ENCODE measurements around the gene FBXO10. TPM values are rescaled to one million over a fixed set of nuclear protein-coding genes. Genes with fewer than 3 reads are reported as not detected.
A peak's percentile ranks its signal among the peaks of the same experiment; 100 is the strongest.

The FBXO10 gene
- total and polyA plus RNA-seq, 2 of the 4 experiments (the other 2 are of a cell fraction), result 6.6 to 6.7 TPM

DNA sequence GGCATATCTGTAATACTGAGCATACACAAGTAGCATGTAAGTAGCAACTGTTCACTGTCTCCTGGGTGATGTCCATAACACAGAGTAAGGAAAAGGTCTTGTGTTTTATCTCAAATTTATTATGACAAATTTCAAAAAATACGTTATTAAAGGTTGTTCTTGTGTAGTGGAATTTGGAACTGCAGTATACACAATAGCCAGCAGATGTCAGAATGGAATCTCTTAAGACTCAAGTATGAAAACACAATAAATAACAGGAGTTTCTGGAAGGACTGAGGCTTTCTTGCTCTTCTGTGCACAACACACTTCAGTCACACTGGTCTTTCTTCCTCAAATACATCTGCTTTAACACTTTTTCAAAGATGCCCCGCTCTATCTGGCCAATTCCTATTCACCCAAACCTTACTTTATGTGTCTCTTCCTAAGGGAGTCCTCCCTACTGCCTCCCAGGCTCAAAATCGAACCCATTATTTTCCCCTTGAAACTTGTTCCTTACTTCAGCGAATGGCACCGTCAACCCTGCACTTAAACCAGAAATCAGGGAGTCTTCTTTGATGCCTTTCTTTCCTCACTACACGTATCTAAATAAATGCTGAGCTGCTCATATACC is 6.5 kb upstream of the FBXO10 start:
- in situ Hi-C loops (cut with MboI; ENCODE audit: low sequenced_read_pairs), result loop anchor here (10.0 kb wide), 2 partner anchors 322 to 782 kb away; partner anchors contain the start of gene SLC25A51
- POLR2A ChIA-PET (ENCODE audit: unreplicated experiment), result no interaction called here
- dilution Hi-C loops (cut with HindIII; ENCODE audit: low sequenced_read_pairs, unreplicated experiment), result no loop called here

More for the DNA sequence above, 6.5 kb upstream of the FBXO10 start:
- no peaks in the 10 kb centered on the region for H3K9me1 ChIP-seq (ENCODE audit: insufficient read depth, low read length)
- H4K5ac ChIP-seq (ENCODE audit: low read depth, low read length), result no peak overlapping the region
- H3K18ac ChIP-seq (ENCODE audit: low read depth, low read length), result no peak overlapping the region
- DNase-seq (peak; percentile 86), ATAC-seq (ENCODE audit: low read depth) (peak; percentile 93)
- peaks cover 4% of the 10 kb centered on the region for H4K20me1 ChIP-seq (ENCODE audit: insufficient read depth, low read length)
- intact Hi-C loops (cut with micrococcal nuclease), result loop anchor here (2.0 to 5.0 kb wide), 3 partner anchors 100 to 680 kb away; no protein-coding TSS in a partner anchor
- no peak overlapping the region for H3K9ac ChIP-seq (ENCODE audit: low read depth, low read length)
- H3K4me1 ChIP-seq (ENCODE audit: control insufficient read depth, insufficient read depth, low read length), result no peaks in the 10 kb centered on the region
- no peak overlapping the region for H3K4ac ChIP-seq (ENCODE audit: low read depth, low read length)
- TF ChIP-seq RCOR1 (IDR thresholded peaks at IDR 0.05; ENCODE audit: insufficient replicate concordance, low read length) (no peak), MXI1 (IDR thresholded peaks at IDR 0.05; ENCODE audit: borderline replicate concordance, low read depth, low read length) (no peak), SMC3 (IDR thresholded peaks at IDR 0.05; ENCODE audit: low read depth, low read length) (peak; percentile 55), NFE2L2 (IDR thresholded peaks at IDR 0.05; ENCODE audit: low read depth, low read length) (no peak), BHLHE40 (IDR thresholded peaks at IDR 0.05; ENCODE audit: low read depth, low read length) (no peak), CHD1 (IDR thresholded peaks at IDR 0.05; ENCODE audit: low read depth, low read length) (no peak), RAD21 (IDR thresholded peaks at IDR 0.05; ENCODE audit: low read length) (peak; percentile 70), POLR2A (IDR thresholded peaks at IDR 0.05; ENCODE audit: low read depth, low read length) (no peak), MAFK (IDR thresholded peaks at IDR 0.05; ENCODE audit: low read depth, low read length) (no peak), RFX5 (IDR thresholded peaks at IDR 0.05; ENCODE audit: low read depth, low read length) (no peak), FOS (IDR thresholded peaks at IDR 0.05; ENCODE audit: low read depth, low read length) (no peak), CEBPB (IDR thresholded peaks at IDR 0.05; ENCODE audit: low read depth, low read length) (no peak)
- TF ChIP-seq, protein P1, sequence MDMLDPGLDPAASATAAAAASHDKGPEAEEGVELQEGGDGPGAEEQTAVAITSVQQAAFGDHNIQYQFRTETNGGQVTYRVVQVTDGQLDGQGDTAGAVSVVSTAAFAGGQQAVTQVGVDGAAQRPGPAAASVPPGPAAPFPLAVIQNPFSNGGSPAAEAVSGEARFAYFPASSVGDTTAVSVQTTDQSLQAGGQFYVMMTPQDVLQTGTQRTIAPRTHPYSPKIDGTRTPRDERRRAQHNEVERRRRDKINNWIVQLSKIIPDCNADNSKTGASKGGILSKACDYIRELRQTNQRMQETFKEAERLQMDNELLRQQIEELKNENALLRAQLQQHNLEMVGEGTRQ (IDR thresholded peaks at IDR 0.05; ENCODE audit: low read depth, low read length), result no peak
- TF ChIP-seq, protein P2, sequence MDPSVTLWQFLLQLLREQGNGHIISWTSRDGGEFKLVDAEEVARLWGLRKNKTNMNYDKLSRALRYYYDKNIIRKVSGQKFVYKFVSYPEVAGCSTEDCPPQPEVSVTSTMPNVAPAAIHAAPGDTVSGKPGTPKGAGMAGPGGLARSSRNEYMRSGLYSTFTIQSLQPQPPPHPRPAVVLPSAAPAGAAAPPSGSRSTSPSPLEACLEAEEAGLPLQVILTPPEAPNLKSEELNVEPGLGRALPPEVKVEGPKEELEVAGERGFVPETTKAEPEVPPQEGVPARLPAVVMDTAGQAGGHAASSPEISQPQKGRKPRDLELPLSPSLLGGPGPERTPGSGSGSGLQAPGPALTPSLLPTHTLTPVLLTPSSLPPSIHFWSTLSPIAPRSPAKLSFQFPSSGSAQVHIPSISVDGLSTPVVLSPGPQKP (IDR thresholded peaks at IDR 0.05; ENCODE audit: borderline replicate concordance, low read depth, low read length), result no peak
- TF ChIP-seq, protein P3, sequence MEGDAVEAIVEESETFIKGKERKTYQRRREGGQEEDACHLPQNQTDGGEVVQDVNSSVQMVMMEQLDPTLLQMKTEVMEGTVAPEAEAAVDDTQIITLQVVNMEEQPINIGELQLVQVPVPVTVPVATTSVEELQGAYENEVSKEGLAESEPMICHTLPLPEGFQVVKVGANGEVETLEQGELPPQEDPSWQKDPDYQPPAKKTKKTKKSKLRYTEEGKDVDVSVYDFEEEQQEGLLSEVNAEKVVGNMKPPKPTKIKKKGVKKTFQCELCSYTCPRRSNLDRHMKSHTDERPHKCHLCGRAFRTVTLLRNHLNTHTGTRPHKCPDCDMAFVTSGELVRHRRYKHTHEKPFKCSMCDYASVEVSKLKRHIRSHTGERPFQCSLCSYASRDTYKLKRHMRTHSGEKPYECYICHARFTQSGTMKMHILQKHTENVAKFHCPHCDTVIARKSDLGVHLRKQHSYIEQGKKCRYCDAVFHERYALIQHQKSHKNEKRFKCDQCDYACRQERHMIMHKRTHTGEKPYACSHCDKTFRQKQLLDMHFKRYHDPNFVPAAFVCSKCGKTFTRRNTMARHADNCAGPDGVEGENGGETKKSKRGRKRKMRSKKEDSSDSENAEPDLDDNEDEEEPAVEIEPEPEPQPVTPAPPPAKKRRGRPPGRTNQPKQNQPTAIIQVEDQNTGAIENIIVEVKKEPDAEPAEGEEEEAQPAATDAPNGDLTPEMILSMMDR (conservative IDR thresholded peaks at IDR 0.05; ENCODE audit: low read depth, low read length), result peak; percentile 75
- no peak overlapping the region for H4K8ac ChIP-seq (ENCODE audit: low read depth in 2 of 2, low read length in 2 of 2)
- H3K27me3 ChIP-seq (ENCODE audit: control insufficient read depth, insufficient read depth, low read length), result no peaks in the 10 kb centered on the region
- no peak overlapping the region for H3K14ac ChIP-seq (replicated peaks; ENCODE audit: low read depth, low read length)
- CTCF ChIA-PET, result no interaction called here
- H3K27ac ChIP-seq (ENCODE audit: insufficient read depth, low read length), result no peak overlapping the region
- no peak overlapping the region for H3K23ac ChIP-seq (ENCODE audit: low read depth, low read length)
- no peak overlapping the region for H2AK9ac ChIP-seq (replicated peaks; ENCODE audit: low read depth, low read length, poor library complexity)
- no TSS peak for BruUV-seq (replicated peaks)
- peaks cover 27% of the 10 kb centered on the region for H3K36me3 ChIP-seq (ENCODE audit: control insufficient read depth, insufficient read depth, low read length)
- no peak overlapping the region for H4K91ac ChIP-seq (ENCODE audit: insufficient read depth, low read depth, low read length)
- no peak overlapping the region for H2AFZ ChIP-seq (replicated peaks; ENCODE audit: low read length, poor library complexity)
- 100% methylated on average over 2 of the region's 6 CpGs; no CpG with 5 or more reads in 1 of the 2 experiments for WGBS, 2 experiments (ENCODE audit: extremely low coverage in 2 of 2, insufficient read length in 1 of 2)
- no peak overlapping the region for H3K4me2 ChIP-seq (ENCODE audit: low read depth, low read length)
- no peak overlapping the region for H3K56ac ChIP-seq (ENCODE audit: extremely low read depth, insufficient read depth, low read length)
- no peak overlapping the region for H2BK5ac ChIP-seq (ENCODE audit: low read depth, low read length, poor library complexity, severe bottlenecking)
- H2BK15ac ChIP-seq (ENCODE audit: low read depth, low read length), result no peak overlapping the region
- H2BK120ac ChIP-seq (ENCODE audit: low read depth, low read length), result no peak overlapping the region
- H3K79me1 ChIP-seq (ENCODE audit: low read depth in 1 of 2, low read length in 2 of 2), result peaks cover 24 to 41% of the 10 kb centered on the region in 2 experiments
- no peak overlapping the region for H2AK5ac ChIP-seq (ENCODE audit: low read depth, low read length)
- H2BK20ac ChIP-seq (ENCODE audit: low read depth, low read length), result no peak overlapping the region
- no peak overlapping the region for H3K4me3 ChIP-seq (ENCODE audit: insufficient read depth, low read depth, low read length)
- H3K9me3 ChIP-seq (ENCODE audit: control insufficient read depth, insufficient read depth, low read length), result no peaks in the 10 kb centered on the region

Data from IMR-90 (cell line).